ENCODE measurements around the gene ADAMTSL3.

GRCh38 chr15:83992324-83993031 lies 338.6 kb downstream of the ADAMTSL3 start:
- TF ChIP-seq EZH2 (IDR thresholded peaks at IDR 0.05; ENCODE audit: borderline replicate concordance, insufficient read depth, low read length, poor library complexity, severe bottlenecking) (no peak), MXI1 (conservative IDR thresholded peaks at IDR 0.05; ENCODE audit: poor library complexity, severe bottlenecking) (no peak), REST (IDR thresholded peaks at IDR 0.05; ENCODE audit: borderline replicate concordance) (no peak), CTCF (IDR thresholded peaks at IDR 0.05; ENCODE audit: poor library complexity, severe bottlenecking) (no peak), POLR2AphosphoS5 (IDR thresholded peaks at IDR 0.05) (no peak), EP300 (conservative IDR thresholded peaks at IDR 0.05; ENCODE audit: poor library complexity, severe bottlenecking) (no peak), RAD21 (conservative IDR thresholded peaks at IDR 0.05) (no peak)

All from neural cell (in vitro differentiated cells).